ENCODE data around the gene ELL3.
"Not testable (repeated sequence)": the region's sequence is repeated elsewhere in the genome, so short reads cannot be mapped to it uniquely, and the experiment has no call there.

ELL3 gene

DNA sequence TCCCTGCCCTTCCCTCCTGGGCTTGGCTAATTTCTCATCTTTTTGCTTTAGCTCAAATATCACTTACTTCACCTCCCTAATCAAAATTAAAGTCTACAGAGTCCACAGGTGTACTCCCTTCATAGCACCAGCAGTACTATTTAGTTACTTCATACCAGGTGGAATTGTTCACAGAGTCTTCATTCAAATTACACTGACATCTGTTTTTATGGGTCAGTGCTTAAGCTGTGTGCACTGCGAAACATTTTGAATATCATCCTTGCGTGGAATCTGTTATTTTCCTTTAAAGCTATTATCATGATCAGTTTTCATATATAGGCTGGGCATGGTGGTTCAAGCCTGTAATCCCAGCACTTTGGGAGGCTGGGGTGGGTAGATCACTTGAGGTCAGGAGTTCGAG is 12.6 kb upstream of the ELL3 start:
- DNase-seq: no peak

DNA sequence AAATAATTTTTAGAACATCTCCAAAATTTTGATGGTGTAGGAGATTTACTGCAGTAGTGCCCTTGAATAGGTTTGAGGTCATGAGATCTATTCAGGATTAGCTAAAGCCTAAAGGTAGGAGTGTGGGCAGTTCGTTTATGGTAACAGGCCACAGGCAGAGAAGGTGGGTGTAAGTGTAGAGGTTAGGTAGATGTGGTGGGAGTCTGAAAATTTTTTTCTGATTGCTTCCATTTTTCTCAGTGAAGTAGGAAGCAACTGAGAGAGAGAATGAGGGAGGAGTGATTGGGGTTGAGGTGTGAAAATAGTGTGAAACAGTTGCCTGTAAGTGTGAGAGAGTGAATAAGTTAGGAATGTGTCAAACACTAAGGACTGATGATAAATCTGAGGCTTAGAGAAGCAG is 2.2 kb upstream of the ELL3 start:
- DNase-seq: no peak

DNA sequence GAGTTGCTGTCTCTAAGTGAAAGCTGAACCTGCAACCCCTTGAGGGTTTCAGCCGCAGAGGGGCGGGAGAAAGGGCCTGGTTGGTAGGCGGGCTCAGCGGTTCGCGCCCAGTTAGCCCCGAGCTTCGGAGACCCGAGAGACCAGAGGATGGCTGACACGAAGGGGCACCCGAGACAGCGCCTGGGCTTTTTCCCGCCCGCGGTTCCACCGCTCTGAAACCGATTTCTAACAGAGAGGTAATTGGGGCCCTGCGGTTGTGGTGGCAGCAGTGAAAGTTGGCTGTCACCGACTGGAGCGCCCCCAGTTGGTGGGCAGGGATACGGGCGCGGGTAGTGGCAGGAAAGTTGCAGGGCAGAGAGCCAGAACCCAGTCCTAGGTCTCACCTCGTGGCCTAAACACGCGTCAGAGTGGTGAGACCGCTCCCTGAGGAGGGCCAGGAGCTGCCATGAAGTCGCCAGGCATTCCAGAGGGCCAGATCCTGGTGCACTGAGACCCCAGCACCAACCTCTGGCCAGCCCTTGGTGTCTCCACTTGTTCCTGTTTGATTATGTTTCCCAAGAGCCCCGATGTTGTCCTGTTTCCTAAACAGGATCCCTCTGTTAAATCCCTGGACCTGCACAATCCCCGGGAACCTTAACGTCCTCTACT is 625 bp upstream of the ELL3 start:
- DNase-seq: peak; percentile 88 to 91

DNA sequence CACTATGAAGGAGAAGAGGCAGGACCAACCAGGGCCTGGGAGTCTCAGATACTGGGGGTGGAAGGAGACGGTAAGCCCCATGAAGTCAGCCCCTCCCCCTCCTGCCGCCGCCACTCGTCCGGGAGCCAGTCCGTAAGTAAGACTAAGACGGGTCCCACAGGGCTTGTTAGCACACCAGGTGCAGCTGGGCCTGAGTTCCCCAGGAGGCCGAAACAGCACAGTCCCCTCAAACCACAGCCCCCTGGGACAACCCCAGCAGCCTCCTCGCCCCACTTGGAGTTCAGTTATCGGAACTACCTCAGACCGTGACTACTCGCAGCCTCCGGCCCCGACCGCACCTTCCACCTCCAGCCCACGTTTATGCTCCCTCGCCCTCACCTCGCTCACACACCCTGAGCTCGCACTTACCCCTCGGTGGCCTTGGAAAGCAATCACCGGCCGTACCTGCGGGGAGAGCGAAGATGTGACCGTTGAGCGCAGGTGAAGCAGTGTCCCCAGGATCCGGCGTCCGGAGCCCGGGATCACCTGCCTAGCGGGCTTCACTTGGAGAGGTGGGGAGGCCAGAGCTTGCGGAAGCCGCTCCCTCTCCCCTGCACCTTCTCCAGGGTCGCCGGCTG is 557 bp downstream of the ELL3 start:
- peak; percentile 23 to 35 for DNase-seq

DNA sequence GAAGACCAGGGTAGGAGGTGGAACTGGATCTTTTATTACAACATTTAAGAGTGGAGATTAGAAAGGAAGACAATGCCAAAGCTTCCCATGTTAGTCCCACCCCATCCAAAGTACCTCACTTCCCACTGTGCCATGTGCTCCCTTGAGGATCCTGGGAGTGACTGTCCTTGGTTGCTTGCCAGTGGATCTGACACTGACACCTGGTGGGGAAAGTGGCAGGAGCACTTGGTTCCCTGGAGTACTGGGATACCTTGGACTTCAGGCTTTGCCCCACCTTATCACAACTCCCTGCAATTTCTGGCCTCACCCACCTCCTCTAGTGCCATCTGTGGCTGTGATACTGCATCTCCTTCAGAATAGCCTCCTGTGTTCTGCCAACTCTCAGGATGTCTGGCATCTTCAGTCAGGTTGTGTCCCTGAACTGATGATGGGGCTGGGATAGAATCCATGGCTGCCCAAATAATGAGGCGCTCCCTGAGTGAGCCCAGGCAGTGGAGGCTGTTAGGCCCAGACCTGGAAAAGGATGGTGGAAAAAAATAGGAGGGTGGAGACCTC is 1.3 kb downstream of the ELL3 start:
- no peak for DNase-seq

DNA sequence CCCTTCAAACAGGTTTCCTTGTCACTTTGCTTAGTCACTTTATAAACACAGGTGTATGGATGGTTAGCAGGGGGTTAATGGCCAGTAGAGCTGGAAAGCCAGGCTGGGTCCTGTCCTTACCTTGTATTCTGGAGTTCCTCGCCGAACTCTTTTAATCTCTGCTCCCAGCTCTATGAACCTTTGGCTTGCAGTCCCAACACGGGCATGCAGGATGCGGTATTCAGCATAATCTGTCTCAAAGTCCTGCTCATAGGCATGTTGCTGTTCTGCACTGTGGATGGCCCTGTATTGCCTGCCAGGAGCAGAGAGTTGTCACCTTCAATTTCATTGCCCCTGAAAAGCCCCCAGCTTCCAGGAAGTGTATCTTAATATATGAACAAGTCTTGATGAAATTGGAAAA is 2.7 kb downstream of the ELL3 start:
- DNase-seq: no peak

DNA sequence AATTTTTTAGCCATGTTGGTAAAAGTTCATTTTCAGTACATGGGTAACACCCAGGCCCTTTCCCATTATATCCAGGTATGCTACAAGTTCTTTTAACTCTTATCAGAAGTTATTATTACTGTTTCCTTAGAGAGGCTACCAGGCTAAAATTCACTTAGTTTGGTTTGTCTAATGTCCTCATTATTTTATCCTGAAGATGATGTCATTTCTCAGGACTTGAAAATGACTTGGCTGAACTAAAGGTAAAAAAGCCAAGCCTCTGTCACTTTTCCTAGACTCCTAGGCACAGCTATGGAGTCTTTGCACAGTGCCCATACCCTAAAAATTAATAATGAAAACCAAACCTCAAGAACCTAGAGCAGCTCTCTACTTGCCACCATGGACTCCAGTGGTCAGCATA is 4.1 kb downstream of the ELL3 start:
- no peak for DNase-seq

DNA sequence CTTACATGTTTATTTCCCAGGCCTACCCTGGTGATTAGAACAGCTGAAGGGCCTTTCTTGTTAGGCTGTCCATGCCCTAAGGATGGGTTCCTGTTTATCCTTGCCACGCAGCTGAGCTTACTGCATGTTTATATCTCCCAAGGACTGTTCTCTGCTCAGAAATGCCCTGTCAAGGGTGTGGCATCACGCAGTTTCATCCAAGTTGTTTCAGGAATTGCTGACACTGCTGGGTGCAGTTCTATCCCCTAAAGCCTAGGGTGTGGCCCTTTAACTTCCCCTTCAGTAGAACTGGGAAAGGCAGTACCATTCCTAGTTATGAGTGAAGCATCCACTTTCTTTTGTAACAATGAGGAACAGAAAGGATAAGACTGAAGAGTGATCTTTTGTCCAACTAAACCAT is 5.0 kb downstream of the ELL3 start:
- DNase-seq: no peak

DNA sequence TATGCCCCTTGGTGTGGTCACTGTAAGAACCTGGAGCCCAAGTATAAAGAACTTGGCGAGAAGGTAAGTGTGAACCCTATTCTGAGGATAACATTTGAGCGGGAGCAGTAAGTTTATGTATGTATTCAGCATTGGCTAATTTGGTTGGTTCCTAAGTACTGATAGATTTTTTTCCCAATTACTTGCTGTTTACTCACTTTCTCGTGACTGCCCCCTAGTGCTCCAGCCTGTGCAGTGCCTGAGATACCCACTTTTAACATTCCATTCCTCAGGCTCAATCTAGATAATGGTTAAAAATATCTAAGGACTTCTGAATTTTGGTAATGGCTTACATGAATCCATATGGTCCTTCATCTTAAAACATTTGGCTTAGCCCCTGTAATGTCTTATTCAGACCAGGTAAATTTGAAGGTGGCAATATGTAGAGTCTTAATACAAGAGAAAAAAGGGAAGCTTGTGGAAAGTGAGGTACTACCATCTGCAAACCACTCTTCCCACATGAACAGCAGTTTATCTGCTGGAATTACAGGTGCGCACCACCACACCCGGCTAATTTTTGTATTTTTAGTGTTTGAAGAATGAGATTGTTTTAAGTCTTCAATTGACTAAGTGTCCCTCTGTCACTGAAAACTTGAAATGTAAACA is 7.1 kb downstream of the ELL3 start:
- DNase-seq: peak; percentile 68 to 76

DNA sequence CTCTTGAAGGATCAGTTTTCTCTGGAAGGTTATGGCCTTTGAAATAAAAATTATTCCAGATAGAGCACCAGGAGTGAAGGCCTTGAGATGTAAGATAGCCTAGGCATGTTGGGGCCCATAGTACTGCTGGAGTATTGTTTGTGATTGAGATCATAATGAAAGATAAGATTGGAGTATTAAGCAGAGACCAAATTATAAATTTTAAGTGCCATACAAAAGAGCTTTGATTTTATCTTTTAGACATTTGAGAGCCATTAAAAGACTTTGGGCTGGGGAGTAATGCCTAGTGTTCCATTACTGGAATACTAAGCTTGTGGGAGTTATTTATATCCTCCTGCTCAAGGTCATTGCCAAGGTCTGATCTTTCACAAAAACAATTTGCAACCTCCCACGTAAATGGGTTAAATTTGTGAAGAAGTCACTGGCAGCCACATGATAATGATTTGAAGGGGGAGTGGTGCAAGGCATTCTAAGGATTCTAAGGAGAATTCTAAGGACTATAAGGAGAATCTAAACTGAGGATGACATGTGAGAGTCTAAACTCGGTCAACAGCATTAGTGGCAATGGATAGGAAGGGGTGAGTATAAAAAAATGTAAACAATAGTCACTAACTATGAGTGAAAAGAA is 12.8 kb downstream of the ELL3 start:
- no peak for DNase-seq

DNA sequence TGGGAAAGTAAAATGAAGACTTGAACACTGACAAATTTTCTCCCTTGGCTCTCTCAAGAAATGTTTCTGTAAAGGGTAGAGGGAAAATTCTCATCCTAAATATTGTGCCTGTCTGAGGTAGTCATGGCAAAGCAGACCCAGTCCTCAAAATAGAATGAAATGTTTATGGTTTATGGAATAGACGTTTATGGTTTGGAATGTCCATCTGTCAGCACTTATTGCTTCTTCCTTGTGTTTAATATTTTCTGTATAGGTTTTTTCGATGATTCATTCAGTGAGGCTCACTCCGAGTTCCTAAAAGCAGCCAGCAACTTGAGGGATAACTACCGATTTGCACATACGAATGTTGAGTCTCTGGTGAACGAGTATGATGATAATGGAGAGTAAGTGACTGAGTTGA is 13.9 kb downstream of the ELL3 start:
- DNase-seq: no peak

DNA sequence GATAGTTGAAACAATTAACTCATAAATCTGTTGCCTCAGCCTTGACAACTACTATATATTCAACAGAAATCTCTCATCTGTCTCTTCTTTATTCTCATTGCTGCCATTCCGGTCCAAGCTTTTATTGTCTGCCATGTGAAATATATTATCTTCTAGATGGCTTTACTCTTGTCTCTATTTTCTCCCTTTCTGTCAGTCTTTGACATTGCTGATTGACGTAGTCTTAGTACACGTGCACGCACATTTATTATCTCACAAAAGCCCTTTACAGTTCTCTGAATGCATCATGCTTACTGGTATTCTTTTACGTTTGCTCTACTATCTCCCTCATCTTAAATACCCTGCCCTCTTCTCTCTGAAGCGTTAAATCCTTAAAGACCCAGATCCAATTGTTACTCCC is 24.9 kb downstream of the ELL3 start:
- DNase-seq: no peak

DNA sequence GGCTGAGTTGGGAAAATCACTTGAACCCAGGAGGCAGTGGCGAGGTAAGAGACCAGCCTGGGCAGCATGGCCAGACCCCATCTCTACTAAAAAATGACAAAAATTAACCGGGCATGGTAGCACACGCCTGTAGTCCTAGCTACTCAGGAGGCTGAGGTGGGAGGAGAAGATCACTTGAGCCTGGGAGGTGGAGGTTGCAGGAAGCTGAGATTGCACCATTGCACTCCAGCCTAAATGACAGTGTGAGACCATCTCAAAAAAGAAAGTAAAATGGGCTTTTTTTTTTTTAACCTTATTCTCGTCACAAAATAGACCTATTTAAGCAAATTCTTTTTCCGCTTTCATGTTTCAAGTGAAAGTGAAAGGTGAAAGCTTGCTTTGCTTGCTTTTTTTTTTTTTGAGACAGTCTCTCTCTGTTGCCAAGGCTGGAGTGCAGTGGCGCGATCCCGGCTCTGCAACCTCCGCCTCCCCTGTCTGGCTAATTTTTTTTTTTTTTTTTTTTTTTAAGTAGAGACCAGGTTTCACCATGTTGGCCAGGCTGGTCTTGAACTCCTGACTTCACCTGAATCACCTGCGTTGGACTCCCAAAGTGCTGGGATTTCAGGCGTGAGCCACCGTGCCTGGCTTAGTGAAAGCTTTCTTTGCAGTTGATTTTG is 26.9 kb downstream of the ELL3 start:
- peak; percentile 34 to 53 for DNase-seq

DNA sequence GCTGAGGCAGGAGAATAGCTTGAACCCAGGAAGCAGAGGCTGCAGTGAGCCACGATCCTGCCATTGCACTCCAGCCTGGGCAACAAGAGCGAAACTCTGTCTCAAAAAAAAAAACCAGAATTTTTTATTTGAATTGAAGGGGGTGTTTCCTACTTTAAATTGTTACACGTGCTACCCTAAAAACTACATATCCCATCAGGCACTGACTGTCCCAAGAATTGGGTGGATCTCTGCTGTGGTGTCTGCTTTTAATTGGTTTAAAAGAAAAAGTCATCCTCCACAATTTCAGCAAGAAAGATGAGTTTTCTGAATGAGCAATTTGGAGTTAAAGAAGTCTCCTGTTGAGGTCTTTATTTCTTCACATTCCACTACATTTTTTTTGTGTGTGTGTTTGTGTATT is 28.4 kb downstream of the ELL3 start:
- no peak for DNase-seq

DNA sequence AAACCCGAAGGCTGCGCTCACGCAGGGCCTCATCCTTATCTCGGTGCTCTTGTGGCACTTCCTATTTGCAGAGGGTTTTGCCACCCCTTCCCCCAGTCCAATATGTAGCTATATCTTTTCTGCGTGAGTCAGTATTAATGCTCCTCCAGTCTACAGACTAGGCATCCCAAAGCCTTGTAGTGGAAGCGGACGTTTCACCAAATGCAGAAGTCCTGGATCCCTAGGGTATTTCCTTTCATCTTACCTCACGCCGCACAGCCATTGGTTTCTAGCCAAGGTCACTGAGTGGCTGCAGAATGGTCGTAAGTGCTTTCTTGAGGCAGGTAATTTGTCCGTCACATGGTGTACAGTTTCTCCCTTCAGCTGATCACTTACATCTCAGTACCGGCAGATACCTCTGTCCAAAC is 29.9 kb downstream of the ELL3 start:
- not testable (repeated sequence) for DNase-seq

DNA sequence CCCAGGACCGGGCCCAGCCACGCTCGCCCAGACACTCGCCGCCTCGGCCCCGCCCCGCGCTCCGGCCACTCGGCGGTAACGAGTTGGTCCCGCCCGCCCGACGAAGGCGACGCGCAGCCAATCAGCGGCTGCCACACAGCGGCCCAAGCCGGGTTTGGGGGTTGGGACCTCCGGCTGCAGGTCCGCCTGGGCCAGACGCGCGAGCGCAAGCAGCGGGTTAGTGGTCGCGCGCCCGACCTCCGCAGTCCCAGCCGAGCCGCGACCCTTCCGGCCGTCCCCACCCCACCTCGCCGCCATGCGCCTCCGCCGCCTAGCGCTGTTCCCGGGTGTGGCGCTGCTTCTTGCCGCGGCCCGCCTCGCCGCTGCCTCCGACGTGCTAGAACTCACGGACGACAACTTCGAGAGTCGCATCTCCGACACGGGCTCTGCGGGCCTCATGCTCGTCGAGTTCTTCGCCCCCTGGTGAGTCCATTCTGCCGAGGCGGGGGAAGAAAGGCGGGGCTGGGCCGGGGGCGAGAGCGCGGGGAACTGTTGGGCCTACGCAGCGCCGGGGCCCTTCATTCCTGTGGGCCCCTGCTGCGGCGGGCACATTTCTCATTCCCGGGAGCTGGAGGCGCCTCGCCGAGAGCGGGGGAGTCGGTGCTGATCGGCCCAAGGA is 30.4 kb downstream of the ELL3 start, which contains the start of gene PDIA3:
PDIA3 (plus strand) TSS at position 194 of the 658 bp plus-strand sequence; CDS start at position 296, 102 bp downstream.
- DNase-seq: peak; percentile 88 to 91

DNA sequence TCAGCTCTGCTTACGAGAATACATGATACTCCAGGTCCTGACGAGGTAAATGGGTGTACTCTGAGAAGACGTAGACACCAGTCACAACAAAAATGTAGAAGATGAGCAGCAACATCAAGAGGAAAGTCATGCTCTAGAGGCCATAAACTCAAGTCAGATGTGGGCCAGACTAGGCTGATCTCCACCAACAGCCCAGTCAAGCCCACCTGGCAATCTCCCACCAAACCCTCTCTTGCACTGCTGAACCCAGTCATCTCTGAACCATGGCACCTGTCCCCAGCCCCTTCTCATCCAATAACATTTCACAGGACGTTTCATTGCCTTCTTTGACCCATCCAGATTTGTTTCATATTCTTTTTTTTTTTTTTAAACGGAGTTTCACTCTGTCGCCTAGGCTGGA is 41.4 kb downstream of the ELL3 start:
- no peak for DNase-seq

DNA sequence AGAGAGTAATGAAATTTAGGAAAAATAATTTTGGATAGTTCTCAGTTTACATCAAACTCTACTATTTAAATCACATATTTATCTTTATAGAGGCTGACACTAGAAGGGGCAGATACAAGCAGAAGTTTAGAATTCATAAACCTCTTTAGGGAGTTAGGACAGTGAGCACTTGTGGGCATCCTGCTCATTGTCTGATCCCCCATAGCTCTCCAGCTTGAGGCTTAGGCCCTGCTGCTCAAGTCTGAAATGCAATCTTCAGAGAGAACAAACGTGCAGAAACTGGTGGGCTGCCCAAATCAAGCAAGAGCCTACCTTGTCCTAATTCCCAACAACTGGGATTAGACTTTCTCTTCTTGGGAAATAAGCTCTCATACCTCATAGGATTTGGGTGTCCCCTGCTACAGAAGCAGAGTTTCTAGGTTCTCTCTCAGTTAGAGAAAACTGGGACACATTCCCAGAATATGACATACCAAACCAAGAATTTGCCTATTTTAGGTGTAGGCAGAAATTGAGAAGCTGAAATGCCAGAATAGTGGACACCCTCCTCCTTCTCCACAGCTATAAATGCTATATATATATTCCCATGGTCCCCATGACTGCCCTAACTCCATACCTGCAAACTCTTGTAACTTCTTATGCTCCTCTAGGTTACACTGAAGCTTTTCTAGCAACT is 48.6 kb downstream of the ELL3 start:
- DNase-seq: not testable (repeated sequence)

DNA sequence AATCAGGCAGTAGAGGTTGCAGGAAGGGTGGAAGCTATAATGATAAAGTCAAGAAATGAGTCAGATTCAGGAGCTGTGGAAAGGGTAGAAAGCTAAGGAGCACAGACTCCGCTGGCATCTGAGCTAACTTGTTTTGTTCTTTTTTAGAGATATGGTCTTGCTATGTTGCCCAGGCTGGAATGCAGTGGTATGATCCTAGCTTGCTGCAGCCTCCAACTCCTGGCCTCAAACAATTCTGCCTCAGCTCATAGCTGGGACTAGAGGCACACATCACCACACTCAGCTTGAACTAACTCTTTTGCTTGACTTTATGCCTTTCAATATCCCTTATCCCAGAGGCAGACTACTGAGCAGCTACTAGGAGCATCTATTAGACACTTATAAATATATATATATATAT is 50.5 kb downstream of the ELL3 start:
- DNase-seq: not testable (repeated sequence)

DNA sequence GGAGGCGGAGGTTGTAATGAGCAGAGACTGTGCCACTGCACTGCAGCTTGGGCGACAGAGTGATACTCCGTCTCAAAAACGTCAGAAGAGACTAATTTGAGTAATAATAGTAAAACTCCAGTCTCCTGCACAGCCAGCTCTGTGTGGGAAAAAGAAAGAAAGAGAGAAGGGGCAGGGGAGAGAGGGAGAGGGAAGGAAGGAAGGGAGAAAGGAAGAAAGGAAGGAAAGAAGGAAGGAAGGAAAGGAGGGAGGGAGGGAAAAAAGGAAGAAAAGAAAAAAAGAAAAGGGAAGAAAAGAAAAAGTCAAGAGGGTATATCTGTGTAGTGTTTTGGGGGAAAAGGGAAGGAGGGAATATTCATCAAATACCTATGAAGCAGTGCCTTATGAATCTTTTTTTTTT is 53.6 kb downstream of the ELL3 start:
- no peak for DNase-seq
